Small intestine (tissue), 7 donors: Measurements from ENCODE around the gene CTCF. TPM values are rescaled to one million over a fixed set of nuclear protein-coding genes. Genes with fewer than 3 reads are reported as not detected.

ENCODE experiments used
- DNase-seq, 2 donors: peaks; one replicate each; pipeline versions ENCODE4 v3.0.0 to v3.0.0-alpha.2; 2013
- FAIRE-seq: peaks from 2 replicates; lab custom pipeline; 2012; peaks lifted over from hg19 to GRCh38; lab: Jason Lieb, UNC
- H3K27ac ChIP-seq, 3 donors: one replicate each; pipeline ENCODE4 v1.5.1; 2013; ENCODE audit warnings: low read length in 2 of 3, mild to moderate bottlenecking in 2 of 3, control low read depth in 1 of 3, inconsistent platforms in 1 of 3, low read depth in 1 of 3, moderate library complexity in 1 of 3
- H3K27me3 ChIP-seq, 3 donors: one replicate each; pipeline ENCODE4 v1.6.1; 2013; ENCODE audit warnings: low read length in 3 of 3, inconsistent platforms in 1 of 3; ENCODE audit not compliant: control insufficient read depth in 3 of 3, insufficient read depth in 3 of 3
- H3K36me3 ChIP-seq, 3 donors: one replicate each; pipeline ENCODE4 v1.6.1; 2013; ENCODE audit warnings: low read length in 3 of 3, inconsistent platforms in 1 of 3, low read depth in 1 of 3, mild to moderate bottlenecking in 1 of 3, moderate library complexity in 1 of 3; ENCODE audit not compliant: control insufficient read depth in 3 of 3, insufficient read depth in 2 of 3
- H3K4me1 ChIP-seq, 3 donors: one replicate each; pipeline ENCODE4 v1.6.1; 2013; ENCODE audit warnings: low read length in 2 of 3, inconsistent platforms in 1 of 3, low read depth in 1 of 3, mild to moderate bottlenecking in 1 of 3, moderate library complexity in 1 of 3; ENCODE audit not compliant: control insufficient read depth in 3 of 3, insufficient read depth in 2 of 3
- H3K4me3 ChIP-seq, 3 donors: one replicate each; pipeline ENCODE4 v1.5.1; 2013; ENCODE audit warnings: low read length in 3 of 3, control low read depth in 1 of 3, inconsistent platforms in 1 of 3, low read depth in 1 of 3, mild to moderate bottlenecking in 1 of 3, moderate library complexity in 1 of 3
- H3K9me3 ChIP-seq, 2 donors: one replicate each; pipeline ENCODE4 v1.6.1; 2013; ENCODE audit warnings: low read depth in 1 of 2, low read length in 1 of 2; ENCODE audit not compliant: control insufficient read depth in 2 of 2, insufficient read depth in 1 of 2
- WGBS, 3 donors: extraction: QIAGEN DNeasy Blood & Tissue Kit; methylation state at CpG; one replicate each; pipeline ENCODE4 v1.1.7; 2013; 5-methylcytosine and 5-hydroxymethylcytosine counted together
- polyA plus RNA-seq, 4 donors: library from polyadenylated mRNA; stranded (reverse) in 3 of 4; unstranded in 1 of 4; fragments of 200-250 nt in 3 of 4; fragments of 120-200 nt in 1 of 4; gene quantifications; one replicate each; pipeline versions ENCODE4 v1.2.1 to v1.2.3, GENCODE V29; 2013
- donor health status: healthy with polysubstance abuse.
- donor health status: control.
- donor health status: control.
- donor health status: Bipolar disorder and iron deficiency.
- donor health status: healthy.

Gene CTCF
- polyA plus RNA-seq, 4 donors: 23.5 to 45.0 (median 24.2) TPM

- H3K36me3 ChIP-seq: no peaks in the 10 kb centered on the region
- 75 to 90% (median 89%) methylated on average over 1 of the region's 1 CpG for WGBS, 3 donors
Observed at GRCh38 chr16:67558859-67559258, 3.5 kb upstream of the CTCF start.

GRCh38 chr16:67560827-67561342, 1.4 kb upstream of the CTCF start:
- H3K27ac ChIP-seq: peak overlapping the region in 2 of 3 donors; percentile 32 to 84

More at GRCh38 chr16:67558859-67559258, 3.5 kb upstream of the CTCF start:
- Histone ChIP-seq H3K4me3 (no peak overlapping the region), H3K27me3 (no peaks in the 10 kb centered on the region), H3K9me3 (no peaks in the 10 kb centered on the region), H3K27ac (no peak overlapping the region), H3K4me1 (peaks cover 0 to 4% (median 0%) of the 10 kb centered on the region in 3 donors)
- DNase-seq (no peak), FAIRE-seq (no peak)

GRCh38 chr16:67561501-67561823, 864 bp upstream of the CTCF start:
- DNase-seq: no peak
- peak overlapping the region; percentile 27 to 62 (median 52) for H3K4me3 ChIP-seq
- peak overlapping the region; percentile 76 to 93 (median 84) for H3K27ac ChIP-seq
- peaks cover 0 to 11% (median 2%) of the 10 kb centered on the region in 3 donors for H3K4me1 ChIP-seq
- 2 to 7% (median 4%) methylated on average over 8 of the region's 8 CpGs for WGBS, 3 donors
- H3K27me3 ChIP-seq: no peaks in the 10 kb centered on the region
- FAIRE-seq: no peak
- H3K36me3 ChIP-seq: peaks cover 0 to 3% (median 0%) of the 10 kb centered on the region in 3 donors
- H3K9me3 ChIP-seq: no peaks in the 10 kb centered on the region

More at GRCh38 chr16:67560827-67561342, 1.4 kb upstream of the CTCF start:
- Histone ChIP-seq H3K27me3 (no peaks in the 10 kb centered on the region), H3K9me3 (no peaks in the 10 kb centered on the region), H3K36me3 (peaks cover 0 to 3% (median 0%) of the 10 kb centered on the region in 3 donors), H3K4me3 (no peak overlapping the region), H3K4me1 (peaks cover 0 to 11% (median 2%) of the 10 kb centered on the region in 3 donors)
- FAIRE-seq: no peak
- DNase-seq: no peak
- 74 to 87% (median 83%) methylated on average over 8 of the region's 8 CpGs for WGBS, 3 donors

- FAIRE-seq (no peak), DNase-seq (peak; percentile 98 to 99)
- Histone ChIP-seq H3K4me1 (peaks cover 0 to 11% (median 2%) of the 10 kb centered on the region in 3 donors), H3K9me3 (no peaks in the 10 kb centered on the region), H3K27ac (peak overlapping the region; percentile 76 to 100 (median 99)), H3K4me3 (peak overlapping the region; percentile 62 to 97 (median 97)), H3K36me3 (peaks cover 0 to 3% (median 0%) of the 10 kb centered on the region in 3 donors), H3K27me3 (no peaks in the 10 kb centered on the region)
- 0% methylated on average over 41 to 76 of the region's 76 CpGs for WGBS, 3 donors
Observed at GRCh38 chr16:67561824-67562525, 351 bp upstream of the CTCF start.

GRCh38 chr16:67562918-67563707, 787 bp downstream of the CTCF start:
- Histone ChIP-seq H3K36me3 (peaks cover 0 to 7% (median 0%) of the 10 kb centered on the region in 3 donors), H3K9me3 (no peaks in the 10 kb centered on the region), H3K4me3 (peak overlapping the region; percentile 70 to 97 (median 97)), H3K4me1 (peaks cover 0 to 11% (median 2%) of the 10 kb centered on the region in 3 donors), H3K27me3 (no peaks in the 10 kb centered on the region), H3K27ac (peak overlapping the region; percentile 98 to 100 (median 99))
- WGBS, 3 donors: 0 to 1% (median 0%) methylated on average over 64 to 96 of the region's 96 CpGs
- no peak for FAIRE-seq
- peak; percentile 55 to 84 for DNase-seq

GRCh38 chr16:67563708-67564468, 1.6 kb downstream of the CTCF start:
- 1% methylated on average over 20 of the region's 20 CpGs for WGBS, 3 donors
- FAIRE-seq: no peak

GRCh38 chr16:67565470-67566100, 3.3 kb downstream of the CTCF start:
- Histone ChIP-seq H3K36me3 (peaks cover 0 to 10% (median 0%) of the 10 kb centered on the region in 3 donors), H3K4me3 (no peak overlapping the region), H3K27me3 (no peaks in the 10 kb centered on the region), H3K27ac (no peak overlapping the region), H3K9me3 (no peaks in the 10 kb centered on the region), H3K4me1 (peaks cover 0 to 11% (median 2%) of the 10 kb centered on the region in 3 donors)
- DNase-seq (no peak), FAIRE-seq (no peak)
- WGBS, 3 donors: 74 to 87% (median 83%) methylated on average over 8 of the region's 8 CpGs

More at GRCh38 chr16:67563708-67564468, 1.6 kb downstream of the CTCF start:
- Histone ChIP-seq H3K4me3 (peak overlapping the region; percentile 70 to 97 (median 97)), H3K27me3 (no peaks in the 10 kb centered on the region), H3K36me3 (peaks cover 0 to 10% (median 0%) of the 10 kb centered on the region in 3 donors), H3K4me1 (peaks cover 0 to 11% (median 2%) of the 10 kb centered on the region in 3 donors), H3K27ac (peak overlapping the region; percentile 98 to 100 (median 99)), H3K9me3 (no peaks in the 10 kb centered on the region)
- DNase-seq: peak; percentile 63 to 78
